Anterior cingulate cortex (tissue), 58 donors: ENCODE results near the gene CASZ1.
A peak's percentile ranks its signal among the peaks of the same experiment; 100 is the strongest.

Source experiments
- DNase-seq, 58 donors: peaks; one replicate each; lab custom pipeline; 2025; lab: John Stamatoyannopoulos, UW

CASZ1 gene

DNA sequence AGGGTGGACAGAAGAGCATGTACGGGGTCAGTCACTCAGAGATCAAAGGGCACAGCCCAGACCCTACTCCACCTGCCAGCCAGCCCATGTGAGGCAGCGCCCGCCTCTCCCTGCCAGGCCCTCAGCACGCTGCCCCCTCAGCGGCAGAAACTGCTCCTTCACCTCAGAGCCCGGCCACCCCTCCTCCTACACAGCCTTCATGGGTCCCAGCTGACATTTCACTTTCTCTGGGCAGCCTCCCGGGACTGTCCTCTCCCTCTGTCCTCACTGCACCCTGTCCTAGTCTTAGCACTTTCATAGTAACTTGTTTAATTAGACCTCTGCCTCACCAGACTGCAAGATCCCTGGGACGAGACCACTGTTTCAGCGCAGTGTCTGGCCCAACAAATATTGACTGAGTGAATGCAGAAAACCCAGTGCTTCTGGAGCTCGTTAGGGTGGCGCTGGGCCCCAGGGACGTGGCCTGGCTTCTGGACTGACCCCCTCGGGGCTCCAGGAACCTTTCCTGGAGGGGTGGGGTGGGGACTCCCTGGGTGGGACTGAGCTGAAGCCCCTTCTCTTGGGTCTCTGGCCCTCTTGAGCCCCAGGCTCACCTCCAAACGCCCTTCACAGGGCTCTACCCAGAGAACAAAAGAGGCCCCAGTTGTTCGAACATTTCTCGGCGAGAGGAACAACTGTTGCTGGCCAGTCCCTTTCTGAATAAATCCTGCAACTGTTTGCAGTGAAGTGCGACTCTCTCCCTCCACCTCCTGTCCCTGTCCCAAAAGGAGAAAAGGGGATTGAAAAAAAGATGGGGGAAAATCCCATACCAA is 114.9 kb downstream of the CASZ1 start:
- no peak for DNase-seq

GRCh38 chr1:10680487-10680886 is 116.0 kb downstream of the CASZ1 start:
- no peak for DNase-seq

- peak in 2 of 58 donors; percentile 3 to 25 for DNase-seq
These were observed 116.8 kb downstream of the CASZ1 start for GRCh38 chr1:10679496-10680220.

GRCh38 chr1:10678852-10679251 is 117.6 kb downstream of the CASZ1 start:
- DNase-seq = no peak

DNA sequence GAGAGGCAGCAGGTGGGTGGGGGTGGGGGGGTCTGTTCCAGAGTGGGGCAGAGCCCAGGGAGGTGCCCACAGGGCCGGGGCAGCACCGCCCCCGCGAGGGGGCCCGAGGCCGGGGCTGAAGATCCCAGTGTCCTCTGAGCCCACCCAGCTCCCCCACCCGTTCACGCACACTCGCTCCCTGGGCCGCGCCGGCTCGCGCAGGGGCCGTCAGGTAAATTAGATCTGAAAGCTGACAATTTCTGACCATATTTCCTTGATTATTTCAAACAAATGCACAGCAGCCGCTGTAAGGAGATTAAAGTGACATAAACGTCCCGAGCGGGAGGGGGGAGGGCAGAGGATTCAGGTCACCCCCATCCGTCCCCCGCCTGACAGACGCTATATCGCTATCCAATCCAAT is 118.0 kb downstream of the CASZ1 start:
- no peak for DNase-seq

- DNase-seq = peak in 1 of 58 donors; percentile 1
These were observed 118.7 kb downstream of the CASZ1 start for GRCh38 chr1:10677491-10678391.

DNA sequence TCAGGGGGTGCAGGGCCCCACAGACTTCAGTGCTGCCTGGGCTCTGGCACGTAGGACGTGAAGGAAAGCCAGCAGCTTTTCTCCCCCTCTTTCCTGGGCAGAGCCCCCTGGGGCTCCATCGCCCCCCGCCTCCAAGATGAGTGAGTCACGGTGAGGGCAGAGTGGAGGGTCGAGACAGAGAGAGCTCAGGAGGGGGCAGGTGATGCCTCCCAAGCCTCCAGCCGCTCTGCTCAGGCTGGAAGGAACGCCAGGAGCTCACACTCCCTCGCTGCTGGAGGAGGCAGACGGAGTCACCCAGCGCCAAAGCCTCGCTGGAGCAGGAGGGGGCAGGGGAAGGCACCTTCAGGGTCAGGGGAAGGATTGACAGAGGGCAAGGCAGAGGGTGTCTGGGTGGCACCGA is 119.5 kb downstream of the CASZ1 start:
- no peak for DNase-seq

GRCh38 chr1:10675813-10676212 is 120.6 kb downstream of the CASZ1 start:
- DNase-seq = no peak

DNA sequence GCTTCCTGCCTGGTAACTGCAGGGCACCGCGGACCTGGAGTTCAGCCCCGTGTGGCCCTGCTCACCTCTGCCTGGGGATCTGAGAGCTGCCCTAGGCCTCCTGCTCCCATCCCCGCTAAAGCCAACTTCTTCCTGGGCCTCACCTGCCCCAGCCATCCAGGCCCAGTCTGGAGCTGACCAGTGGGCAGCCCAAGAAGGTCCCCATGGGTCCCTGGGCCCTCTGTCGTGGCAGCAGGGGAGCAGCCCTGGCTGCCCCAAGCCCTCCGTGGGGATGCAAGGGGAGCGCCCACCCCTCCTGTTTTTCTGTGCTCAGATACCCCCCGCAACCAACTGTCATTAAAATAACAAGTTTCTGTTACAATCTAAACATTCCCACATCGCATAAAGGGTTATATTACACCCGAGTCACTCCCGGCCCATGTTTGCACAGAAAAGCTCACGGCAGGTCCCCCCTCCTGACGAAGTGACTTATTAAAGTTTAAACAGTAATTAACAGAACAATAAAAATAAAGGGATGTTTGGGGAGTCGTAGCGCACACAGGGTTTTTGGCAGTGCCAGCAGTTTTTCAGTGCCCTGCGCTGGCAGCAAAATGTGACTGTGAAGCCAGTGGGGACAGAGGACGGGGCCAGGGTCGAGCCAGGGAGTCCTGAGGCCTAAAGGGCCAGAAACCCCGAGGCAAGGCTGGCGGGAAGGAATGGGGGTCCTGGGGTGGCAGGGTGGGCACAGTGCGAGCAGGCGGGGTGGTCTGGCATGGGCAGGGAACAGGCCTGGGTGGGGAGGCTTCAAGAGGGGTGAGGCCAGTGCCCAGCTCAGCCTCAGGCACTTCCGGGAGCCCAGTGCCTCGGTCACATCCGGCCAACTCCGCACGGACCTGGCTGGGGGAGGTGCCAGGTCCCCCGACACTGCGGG is 121.5 kb downstream of the CASZ1 start:
- peak in 4 of 58 donors; percentile 4 to 18 (median 6) for DNase-seq

- DNase-seq = no peak
These were observed 122.2 kb downstream of the CASZ1 start for GRCh38 chr1:10674222-10674621.

GRCh38 chr1:10673109-10673711 is 123.2 kb downstream of the CASZ1 start:
- DNase-seq = no peak

GRCh38 chr1:10672343-10673050 is 123.9 kb downstream of the CASZ1 start:
- no peak for DNase-seq

DNA sequence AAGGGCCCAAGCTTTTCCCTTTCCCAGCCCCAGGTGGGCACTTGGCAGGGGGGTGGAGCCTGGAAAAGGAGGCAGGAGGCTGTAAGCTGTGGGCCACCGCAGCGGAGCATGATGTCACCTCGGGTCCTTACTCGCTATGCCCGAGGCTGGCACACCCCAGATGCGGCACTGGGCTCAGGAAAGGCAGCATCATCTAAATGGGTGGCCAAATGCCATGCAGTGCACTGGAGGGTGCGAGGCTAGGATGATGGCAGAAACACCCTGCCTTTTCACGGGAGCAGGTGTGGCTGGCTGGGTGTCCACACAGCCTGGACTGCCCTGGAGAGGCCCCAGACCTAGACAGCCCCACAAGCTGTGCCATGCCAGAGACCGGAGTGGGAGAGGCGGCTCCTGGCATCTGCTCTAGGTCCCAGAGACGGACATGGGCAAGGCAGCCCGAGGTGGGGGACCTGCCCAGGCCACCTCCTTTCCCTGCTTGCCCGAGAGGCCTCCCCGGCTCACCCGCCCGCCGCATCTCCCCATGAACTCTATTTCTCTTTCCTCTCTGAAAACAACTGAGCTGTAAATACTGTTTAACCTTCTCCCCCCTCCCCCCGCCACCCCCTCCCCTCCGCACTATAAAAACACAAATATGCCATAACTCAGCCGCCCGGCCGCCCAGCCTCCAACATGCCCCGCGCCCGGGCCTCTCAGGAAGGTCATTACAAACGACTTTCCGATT is 124.7 kb downstream of the CASZ1 start:
- no peak for DNase-seq

DNA sequence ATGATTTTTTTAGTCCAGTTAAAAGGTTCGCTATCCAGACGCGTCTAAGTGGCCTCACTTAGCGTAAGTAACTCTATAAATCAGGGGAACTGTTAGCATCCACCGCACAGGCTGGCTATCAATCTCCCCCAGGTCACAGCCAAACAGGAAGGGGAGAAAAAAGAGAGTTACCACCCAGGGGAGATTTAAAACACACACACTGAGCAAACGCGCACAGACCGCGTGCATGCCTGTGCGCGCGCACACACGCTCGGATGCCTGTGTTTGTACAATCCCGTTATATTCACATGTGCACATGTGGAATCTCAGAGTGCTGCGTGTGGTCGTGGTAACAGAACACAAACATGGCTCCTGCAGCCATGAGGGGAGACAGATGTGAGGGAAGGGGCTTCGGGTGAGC is 125.4 kb downstream of the CASZ1 start:
- no peak for DNase-seq

DNA sequence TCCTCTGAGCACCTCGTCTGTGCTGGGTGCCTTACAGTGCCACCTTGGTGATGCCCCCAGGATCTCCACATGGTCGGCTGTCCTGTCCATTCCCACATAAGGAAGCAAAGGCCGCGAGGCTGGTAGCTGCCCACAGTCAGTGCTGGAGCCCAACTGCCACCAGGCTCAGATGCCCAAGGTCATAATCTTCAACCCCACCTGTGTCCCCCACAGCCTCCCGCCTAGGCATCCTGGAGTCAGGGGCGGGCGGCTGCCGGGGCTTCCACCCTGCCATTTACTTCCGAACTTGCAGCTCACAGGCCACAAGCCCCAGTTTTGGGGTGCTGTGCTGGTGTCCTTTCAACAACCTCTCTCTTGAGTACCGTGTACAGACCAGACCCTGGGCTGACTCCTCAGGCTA is 126.3 kb downstream of the CASZ1 start:
- DNase-seq = no peak

DNA sequence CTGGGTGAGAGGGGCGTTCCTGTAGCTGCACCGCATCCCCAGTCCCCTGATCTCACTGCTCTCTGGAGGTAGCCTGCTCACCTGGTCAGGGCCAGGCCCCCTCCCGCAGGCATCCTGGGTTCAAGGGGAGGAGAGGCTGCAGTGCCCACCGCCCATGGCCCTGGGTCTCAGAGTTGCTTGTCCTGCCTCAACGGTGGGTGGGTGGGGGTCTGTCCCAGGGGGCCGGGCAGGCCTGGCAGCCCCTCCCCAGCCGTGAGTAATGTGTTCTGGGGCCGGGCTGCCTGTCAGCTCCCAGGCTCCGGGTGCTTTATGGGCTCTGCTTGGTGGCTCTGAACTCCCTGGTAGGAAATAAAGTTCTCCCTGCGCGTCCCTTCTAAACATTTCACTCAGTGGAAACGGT is 126.9 kb downstream of the CASZ1 start:
- no peak for DNase-seq

DNA sequence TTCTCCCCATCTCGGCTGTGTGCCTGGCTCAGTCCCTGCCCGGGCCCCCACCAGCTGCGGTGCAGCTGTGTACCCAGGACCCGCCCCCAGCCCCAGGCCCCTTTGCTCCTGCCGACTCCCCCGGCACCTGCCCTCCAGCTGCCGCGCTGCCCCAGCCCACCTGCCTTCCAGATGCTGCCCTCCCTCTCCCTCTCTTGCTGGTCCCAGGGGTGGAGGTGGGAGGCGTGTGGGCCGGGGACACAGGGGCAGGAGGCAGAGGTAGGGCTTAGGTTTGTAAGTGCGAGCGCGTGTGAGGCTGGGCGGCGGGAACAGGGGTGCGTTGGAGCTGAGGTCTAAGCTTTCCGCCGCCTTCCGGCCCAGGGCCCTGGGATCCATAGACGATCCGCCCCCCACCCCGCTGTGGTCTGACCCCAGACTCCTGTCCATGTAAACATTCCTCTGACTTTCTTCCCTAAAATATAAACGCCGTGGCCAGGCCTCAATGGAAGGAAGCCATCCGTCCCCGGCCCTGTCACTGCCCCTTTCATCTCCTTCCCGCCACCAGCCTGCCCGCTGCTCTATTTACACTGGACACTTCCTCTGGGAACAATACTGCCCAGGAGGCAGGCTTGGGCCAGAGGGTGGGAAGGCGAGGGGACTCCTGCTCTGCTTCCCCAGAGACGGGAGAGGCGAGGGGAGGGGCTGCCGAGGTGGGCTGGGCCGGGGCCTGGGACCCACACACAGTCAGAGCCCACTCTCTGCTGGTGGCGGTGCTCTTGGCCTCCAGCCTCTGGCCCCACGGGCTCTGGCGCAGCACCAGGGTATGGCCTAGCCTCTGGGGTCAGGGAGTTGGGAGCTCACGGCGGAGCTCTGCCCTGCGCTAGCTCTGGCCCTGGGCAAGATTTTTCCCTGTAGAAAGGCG is 128.3 kb downstream of the CASZ1 start:
- DNase-seq = no peak
